Right lung (tissue), 5 donors: ENCODE results near the gene RPAP3. TPM values are rescaled to one million over a fixed set of nuclear protein-coding genes. Genes with fewer than 3 reads are reported as not detected.

ENCODE experiments used
- polyA plus RNA-seq, 5 donors: library from polyadenylated mRNA; unstranded; fragments of 120-200 nt; gene quantifications; one replicate each; pipeline versions ENCODE4 v1.2.1 to v1.2.3, GENCODE V29; 2013; ENCODE audit warnings: inconsistent platforms in 1 of 5, low replicate concordance in 1 of 5; ENCODE audit not compliant: insufficient read length in 5 of 5, insufficient read depth in 1 of 5

Gene RPAP3
- polyA plus RNA-seq, 5 donors: 27.3 to 42.0 (median 37.0) TPM

Other genes starting within 250 kb of the RPAP3 start
- under 1 TPM; 0.24 to 0.33 (median 0.29) TPM for gene ENDOU, start 19.5 kb upstream of the RPAP3 start, polyA plus RNA-seq
- 10 to 100 TPM; 11.2 to 20.3 (median 16.1) TPM for gene RAPGEF3, start 52.9 kb upstream of the RPAP3 start, polyA plus RNA-seq
- 10 to 100 TPM; 14.7 to 19.4 (median 16.4) TPM for gene SLC48A1, start 67.2 kb upstream of the RPAP3 start, polyA plus RNA-seq
- 10 to 100 TPM; 66.6 to 97.5 (median 85.7) TPM for gene HDAC7, start 113.9 kb upstream of the RPAP3 start, polyA plus RNA-seq
- 1 to 10 TPM; 1.2 to 1.9 (median 1.6) TPM for gene VDR, start 199.0 kb upstream of the RPAP3 start, polyA plus RNA-seq